Right cardiac atrium (tissue), 5 donors: ENCODE measurements around the gene OTULIN. TPM values are rescaled to one million over a fixed set of nuclear protein-coding genes. Genes with fewer than 3 reads are reported as not detected.

Source experiments
- ATAC-seq, 2 donors: fragments of 200-7000 bp; cut with Tn5 transposase; one replicate each; pipeline versions ENCODE4 v1.8.0 to v1.9.1; 2020; ENCODE audit warnings: moderate library complexity in 2 of 2, mild to moderate bottlenecking in 1 of 2
- DNase-seq, 3 donors: peaks; one replicate each; pipeline ENCODE4 v3.0.0-alpha.2; 2020
- H3K27ac ChIP-seq: one replicate; pipeline ENCODE4 v1.5.1; 2013; ENCODE audit warnings: mild to moderate bottlenecking, low read length, control low read depth, moderate library complexity
- H3K27me3 ChIP-seq: one replicate; pipeline ENCODE4 v1.6.1; 2013; ENCODE audit not compliant: control insufficient read depth, insufficient read depth
- H3K4me1 ChIP-seq: one replicate; pipeline ENCODE4 v1.6.1; 2013; ENCODE audit warnings: low read length; ENCODE audit not compliant: control insufficient read depth, insufficient read depth
- H3K4me3 ChIP-seq: one replicate; pipeline ENCODE4 v1.5.1; 2013; ENCODE audit warnings: low read length, control low read depth
- H3K9me3 ChIP-seq: one replicate; pipeline ENCODE4 v1.6.1; 2013; ENCODE audit warnings: low read length; ENCODE audit not compliant: control insufficient read depth
- WGBS: extraction: QIAGEN DNeasy Blood & Tissue Kit; methylation state at CpG from one replicate; pipeline ENCODE4 v1.1.7; 2013; 5-methylcytosine and 5-hydroxymethylcytosine counted together
- intact Hi-C, 4 donors: fragments of 100-400 bp; cut with DNase I; formaldehyde crosslinking; loops; one replicate each; pipeline versions ENCODE4 v1.11.0 to v1.14.0; 2022 to 2023
- polyA plus RNA-seq: library from polyadenylated mRNA; stranded (reverse); fragments of 200-250 nt; gene quantifications from one replicate; pipeline ENCODE4 v1.2.3, GENCODE V29; 2013
- total RNA-seq, 4 donors: library from RNA; stranded (reverse); fragmentation: NEBNext Ultra II Directional; extraction: Animal tissue kit (Norgen Biotek cat#: 25700); gene quantifications; one replicate each; pipeline ENCODE4 v1.2.1, GENCODE V29; 2021
- donor health status: healthy with polysubstance abuse.
- donor health status: DM: no; HTN: yes; CAD: no.
- donor health status: DM: no; HTN: no; CAD: no.
- donor health status: DM: no; HTN: yes; CAD: no; lungs with severe emphysema.
- donor health status: DM: yes; HTN: yes; CAD: no.

Gene OTULIN
- total and polyA plus RNA-seq, 5 donors: 6.0 to 20.4 (median 18.5) TPM

GRCh38 chr5:14678773-14679334 lies 14.3 kb downstream of the OTULIN start:
- Histone ChIP-seq H3K27me3 (no peaks in the 10 kb centered on the region), H3K27ac (peak overlapping the region; percentile 87), H3K4me3 (no peak overlapping the region), H3K9me3 (peaks cover 2% of the 10 kb centered on the region), H3K4me1 (peaks cover 21% of the 10 kb centered on the region)
- no peak for DNase-seq
- ATAC-seq: peak; percentile 5 to 52
- WGBS: 48% methylated on average over 5 of the region's 5 CpGs
- intact Hi-C loops: no loop called here

GRCh38 chr5:14679595-14679994 lies 15.1 kb downstream of the OTULIN start:
- Histone ChIP-seq H3K9me3 (peaks cover 2% of the 10 kb centered on the region), H3K4me1 (peaks cover 21% of the 10 kb centered on the region), H3K27me3 (no peaks in the 10 kb centered on the region), H3K4me3 (no peak overlapping the region), H3K27ac (no peak overlapping the region)
- no peak for DNase-seq
- 82% methylated on average over 1 of the region's 1 CpG for WGBS
- no peak for ATAC-seq
- intact Hi-C loops: no loop called here

- ATAC-seq: peak in 1 of 2 donors; percentile 60
- DNase-seq: peak in 1 of 3 donors; percentile 71
- Histone ChIP-seq H3K9me3 (peaks cover 3% of the 10 kb centered on the region), H3K4me3 (no peak overlapping the region), H3K27ac (peak overlapping the region; percentile 1), H3K4me1 (peaks cover 14% of the 10 kb centered on the region), H3K27me3 (no peaks in the 10 kb centered on the region)
- intact Hi-C loops: loop anchor here in 2 of 4 donors (10.0 kb wide), 1 partner anchor 334 kb away; no protein-coding TSS in a partner anchor
- 76% methylated on average over 10 of the region's 10 CpGs for WGBS
Measured at GRCh38 chr5:14681236-14681752, 16.8 kb downstream of the OTULIN start.

GRCh38 chr5:14683906-14684455 lies 19.5 kb downstream of the OTULIN start:
- Histone ChIP-seq H3K4me1 (peaks cover 3% of the 10 kb centered on the region), H3K27ac (peak overlapping the region; percentile 6), H3K9me3 (peaks cover 2% of the 10 kb centered on the region), H3K27me3 (no peaks in the 10 kb centered on the region), H3K4me3 (no peak overlapping the region)
- no peak for ATAC-seq
- intact Hi-C loops: loop anchor here in 2 of 4 donors (10.0 kb wide), 1 partner anchor 331 kb away; no protein-coding TSS in a partner anchor
- no peak for DNase-seq
- 44% methylated on average over 4 of the region's 4 CpGs for WGBS

GRCh38 chr5:14684757-14685156 lies 20.2 kb downstream of the OTULIN start:
- intact Hi-C loops: loop anchor here in 2 of 4 donors (10.0 kb wide), 1 partner anchor 330 kb away; no protein-coding TSS in a partner anchor
- no peaks in the 10 kb centered on the region for H3K27me3 ChIP-seq
- H3K4me1 ChIP-seq: no peaks in the 10 kb centered on the region
- H3K9me3 ChIP-seq: peaks cover 2% of the 10 kb centered on the region
- no peak overlapping the region for H3K4me3 ChIP-seq
- H3K27ac ChIP-seq: peak overlapping the region; percentile 6
- peak; percentile 44 to 73 for ATAC-seq
- WGBS: 57% methylated on average over 5 of the region's 5 CpGs
- DNase-seq: no peak

GRCh38 chr5:14685757-14686156 lies 21.2 kb downstream of the OTULIN start:
- DNase-seq (peak in 1 of 3 donors; percentile 43), ATAC-seq (peak in 1 of 2 donors; percentile 54)
- H3K27me3 ChIP-seq: no peaks in the 10 kb centered on the region
- no peak overlapping the region for H3K4me3 ChIP-seq
- no peaks in the 10 kb centered on the region for H3K4me1 ChIP-seq
- H3K9me3 ChIP-seq: peaks cover 7% of the 10 kb centered on the region
- peak overlapping the region; percentile 57 for H3K27ac ChIP-seq
- intact Hi-C loops: loop anchor here in 2 of 4 donors (10.0 kb wide), 1 partner anchor 329 kb away; no protein-coding TSS in a partner anchor
- 38% methylated on average over 6 of the region's 6 CpGs for WGBS

GRCh38 chr5:14686517-14686916 lies 22.0 kb downstream of the OTULIN start:
- no peaks in the 10 kb centered on the region for H3K4me1 ChIP-seq
- DNase-seq (no peak), ATAC-seq (no peak)
- H3K27me3 ChIP-seq: no peaks in the 10 kb centered on the region
- peak overlapping the region; percentile 49 for H3K27ac ChIP-seq
- intact Hi-C loops: loop anchor here in 2 of 4 donors (10.0 kb wide), 1 partner anchor 328 kb away; no protein-coding TSS in a partner anchor
- peaks cover 9% of the 10 kb centered on the region for H3K9me3 ChIP-seq
- no peak overlapping the region for H3K4me3 ChIP-seq

GRCh38 chr5:14687023-14687665 lies 22.6 kb downstream of the OTULIN start:
- DNase-seq: peak in 2 of 3 donors; percentile 69 to 72
- peaks cover 9% of the 10 kb centered on the region for H3K9me3 ChIP-seq
- ATAC-seq: peak; percentile 73 to 79
- peak overlapping the region; percentile 81 for H3K27ac ChIP-seq
- intact Hi-C loops: loop anchor here in 2 of 4 donors (10.0 kb wide), 1 partner anchor 328 kb away; no protein-coding TSS in a partner anchor
- no peaks in the 10 kb centered on the region for H3K4me1 ChIP-seq
- H3K4me3 ChIP-seq: no peak overlapping the region
- no peaks in the 10 kb centered on the region for H3K27me3 ChIP-seq
- 27% methylated on average over 4 of the region's 4 CpGs for WGBS

GRCh38 chr5:14693070-14693469 lies 28.6 kb downstream of the OTULIN start:
- H3K4me1 ChIP-seq: no peaks in the 10 kb centered on the region
- no peaks in the 10 kb centered on the region for H3K27me3 ChIP-seq
- intact Hi-C loops: no loop called here
- peaks cover 8% of the 10 kb centered on the region for H3K9me3 ChIP-seq
- H3K27ac ChIP-seq: no peak overlapping the region
- ATAC-seq (no peak), DNase-seq (no peak)
- WGBS: 95% methylated on average over 5 of the region's 5 CpGs
- no peak overlapping the region for H3K4me3 ChIP-seq

GRCh38 chr5:14695152-14695551 lies 30.6 kb downstream of the OTULIN start:
- no peak for DNase-seq
- Histone ChIP-seq H3K9me3 (peaks cover 7% of the 10 kb centered on the region), H3K27ac (no peak overlapping the region), H3K4me3 (no peak overlapping the region), H3K4me1 (no peaks in the 10 kb centered on the region), H3K27me3 (no peaks in the 10 kb centered on the region)
- 81% methylated on average over 2 of the region's 2 CpGs for WGBS
- intact Hi-C loops: no loop called here
- ATAC-seq: no peak

GRCh38 chr5:14696057-14696456 lies 31.5 kb downstream of the OTULIN start:
- Histone ChIP-seq H3K4me1 (peaks cover 4% of the 10 kb centered on the region), H3K9me3 (peaks cover 2% of the 10 kb centered on the region), H3K4me3 (no peak overlapping the region), H3K27me3 (no peaks in the 10 kb centered on the region), H3K27ac (no peak overlapping the region)
- WGBS: 61% methylated on average over 1 of the region's 1 CpG
- no peak for DNase-seq
- no peak for ATAC-seq
- intact Hi-C loops: no loop called here
